NCI-H146 (cell line): ENCODE results near the gene ZMIZ1.
A peak's percentile ranks its signal among the peaks of the same experiment; 100 is the strongest.

ENCODE experiments used
- DNase-seq: peaks from one replicate; lab custom pipeline; 2025; lab: John Stamatoyannopoulos, UW

Gene ZMIZ1

DNA sequence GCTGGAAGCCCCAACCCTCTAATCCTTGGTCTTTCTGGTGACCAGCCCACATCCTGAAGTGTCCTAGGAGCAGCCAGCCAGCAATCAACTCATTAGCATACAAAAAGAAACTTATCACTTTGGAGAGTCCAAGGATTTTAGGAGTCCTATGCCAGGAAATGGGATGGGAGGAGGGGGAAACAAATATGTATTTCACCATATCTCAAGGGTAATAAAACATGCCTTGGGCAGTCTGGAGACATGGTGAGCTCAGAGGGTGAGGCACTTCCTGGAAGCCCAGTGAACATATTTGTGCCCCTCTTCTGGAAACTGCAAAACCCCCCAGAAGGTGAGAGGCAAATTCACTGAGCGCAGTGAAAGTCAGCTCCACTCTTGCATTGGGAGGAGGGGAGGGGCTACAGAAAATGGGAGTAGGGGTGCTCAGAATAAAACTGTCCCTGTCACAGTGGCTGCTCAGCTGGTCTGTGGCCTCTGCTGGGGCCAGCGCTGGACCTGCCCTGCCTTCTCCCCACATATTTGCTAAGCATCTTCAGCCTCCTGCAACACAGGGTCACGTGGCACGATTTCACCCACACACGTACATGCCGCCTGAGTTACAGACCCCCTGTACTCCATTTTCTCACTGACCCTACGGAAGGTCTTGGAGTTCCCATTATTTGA, 17.7 kb upstream of the ZMIZ1 start:
- no peak for DNase-seq

DNA sequence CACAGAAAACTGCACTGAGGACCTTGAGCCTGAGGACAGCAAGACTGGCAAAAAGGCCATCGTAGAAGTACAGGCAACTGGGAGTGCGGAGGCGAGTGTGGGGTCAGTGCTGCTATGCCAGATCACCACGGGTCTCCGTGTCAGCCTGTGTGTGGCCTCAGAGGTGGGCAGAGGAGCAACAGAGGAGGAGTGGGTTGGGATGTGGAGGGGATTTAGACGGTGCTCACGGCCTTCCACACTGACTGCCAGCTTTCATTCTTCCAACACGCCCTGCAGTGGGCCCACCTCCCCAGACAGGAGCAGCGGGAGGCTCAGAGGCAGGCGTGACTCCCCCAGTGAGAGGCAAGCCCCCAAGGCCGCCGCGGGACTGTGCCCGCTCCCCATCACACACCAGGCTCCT, 17.0 kb upstream of the ZMIZ1 start:
- DNase-seq = no peak

- peak; percentile 63 for DNase-seq
Observed at GRCh38 chr10:79052291-79053080, 16.3 kb upstream of the ZMIZ1 start.

DNA sequence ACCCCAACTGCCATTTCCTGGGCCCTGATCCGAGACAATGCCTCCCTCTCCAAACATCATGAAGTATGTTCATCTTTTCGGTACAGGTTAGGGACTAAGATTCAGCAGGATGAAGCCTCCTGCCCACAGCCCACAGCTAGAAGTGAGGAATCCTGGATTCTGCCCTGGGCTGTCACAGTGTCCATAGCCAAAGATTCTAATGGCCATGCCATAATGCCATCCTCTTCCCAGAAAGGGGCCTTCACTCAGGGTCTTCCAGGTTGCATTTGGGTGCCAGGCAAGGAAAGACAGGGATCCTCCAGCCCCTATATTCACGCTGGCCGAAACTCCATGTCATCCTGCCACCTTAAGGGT, 15.7 kb upstream of the ZMIZ1 start:
- DNase-seq = no peak

DNA sequence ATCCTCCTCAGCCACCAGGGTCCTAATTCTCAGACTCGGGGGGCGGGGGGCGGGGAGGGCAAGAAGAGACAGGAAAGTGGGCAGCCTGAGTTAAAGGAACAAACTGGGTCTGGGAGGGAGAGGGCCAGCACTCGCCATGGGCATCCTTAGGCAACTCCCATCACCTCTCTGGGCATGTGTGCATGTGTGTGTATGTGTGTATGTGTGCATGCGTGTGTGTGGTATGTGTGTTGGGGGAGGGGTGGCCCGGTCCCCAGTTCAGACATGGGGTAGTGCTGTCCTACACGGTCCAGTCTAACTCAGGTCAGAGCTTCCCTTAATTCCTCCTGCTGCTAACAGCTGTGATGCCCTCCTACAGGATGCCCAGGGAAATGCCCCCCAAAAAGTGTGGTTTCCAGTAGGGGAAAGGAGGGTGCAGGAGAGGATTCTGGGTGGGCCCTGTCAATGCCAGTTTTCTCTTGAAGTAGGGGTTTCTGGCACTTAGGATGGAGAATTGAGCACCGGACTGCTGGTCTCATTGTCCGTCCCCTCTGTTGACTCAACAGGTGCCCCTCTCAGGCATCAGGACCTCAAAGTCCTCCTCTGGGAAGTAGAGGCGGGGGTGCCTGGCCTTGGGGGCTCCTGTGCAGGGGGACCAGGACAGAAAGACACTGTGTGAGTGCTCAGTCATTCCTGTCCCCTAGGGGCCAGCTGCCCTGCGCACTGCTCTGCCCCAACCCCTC, 15.1 kb upstream of the ZMIZ1 start:
- no peak for DNase-seq

DNA sequence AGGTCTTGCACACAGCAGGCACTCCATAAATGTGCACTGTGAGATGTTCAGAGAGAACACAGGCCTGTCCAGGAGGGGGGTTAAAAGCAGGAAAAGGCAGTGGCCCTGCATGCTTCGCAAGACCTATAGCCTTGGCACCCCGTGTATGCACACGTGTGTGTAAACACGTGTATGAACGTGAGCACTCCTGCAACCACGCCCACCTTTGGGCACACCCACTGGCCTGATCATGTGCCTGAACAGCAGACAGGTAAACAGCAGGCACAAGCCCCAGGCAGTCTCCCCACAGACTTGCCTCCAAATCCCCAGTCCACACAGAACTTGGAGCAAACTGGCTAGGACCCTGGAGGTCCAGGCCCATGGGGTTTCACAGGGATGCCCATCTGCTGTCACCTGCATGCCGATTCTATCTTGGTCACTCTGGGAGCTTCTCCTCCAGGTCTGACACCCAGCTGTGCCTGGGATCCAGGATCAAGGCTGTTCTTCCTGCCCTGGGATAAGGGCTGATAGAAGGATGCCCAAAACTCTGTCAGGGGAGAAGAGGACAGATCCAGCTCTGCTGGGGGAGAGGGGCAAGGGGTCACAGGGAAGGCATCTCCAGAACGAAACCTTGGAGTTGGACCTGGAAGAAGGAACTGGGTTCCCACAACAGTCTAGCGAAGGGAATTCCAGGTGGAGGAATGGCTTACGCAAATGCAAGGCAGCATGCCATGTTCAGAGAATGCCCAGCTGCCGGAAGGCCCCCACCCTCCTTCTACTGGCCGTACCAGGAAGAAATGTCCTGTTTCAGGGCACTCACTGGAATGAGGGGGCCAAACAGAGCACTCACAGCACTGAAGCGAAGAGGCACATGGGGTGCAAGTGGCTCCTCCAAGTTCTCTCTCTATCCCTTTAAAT, 14.3 kb upstream of the ZMIZ1 start:
- DNase-seq = no peak

- DNase-seq = no peak
Observed at GRCh38 chr10:79055100-79055782, 13.5 kb upstream of the ZMIZ1 start.

- DNase-seq = no peak
Observed at GRCh38 chr10:79055892-79056291, 12.9 kb upstream of the ZMIZ1 start.

DNA sequence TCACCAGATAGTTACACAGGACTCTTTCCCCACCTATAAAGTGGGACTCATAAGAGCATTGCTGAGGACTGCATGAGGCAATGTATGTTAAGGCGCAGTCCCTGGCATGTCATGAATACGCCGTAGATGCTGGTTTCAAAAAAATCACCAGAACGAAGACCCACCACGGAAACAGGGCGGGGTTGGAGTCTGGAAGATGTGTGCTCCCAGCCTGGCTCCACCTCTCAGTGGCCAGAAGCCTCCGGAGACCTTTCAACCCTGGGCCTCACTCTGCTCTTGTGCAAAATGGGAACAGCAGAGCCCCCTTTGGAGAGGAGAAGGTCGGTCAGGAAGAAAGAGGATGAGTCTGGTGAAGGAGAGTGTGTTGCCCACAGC, 12.4 kb upstream of the ZMIZ1 start:
- DNase-seq = no peak

DNA sequence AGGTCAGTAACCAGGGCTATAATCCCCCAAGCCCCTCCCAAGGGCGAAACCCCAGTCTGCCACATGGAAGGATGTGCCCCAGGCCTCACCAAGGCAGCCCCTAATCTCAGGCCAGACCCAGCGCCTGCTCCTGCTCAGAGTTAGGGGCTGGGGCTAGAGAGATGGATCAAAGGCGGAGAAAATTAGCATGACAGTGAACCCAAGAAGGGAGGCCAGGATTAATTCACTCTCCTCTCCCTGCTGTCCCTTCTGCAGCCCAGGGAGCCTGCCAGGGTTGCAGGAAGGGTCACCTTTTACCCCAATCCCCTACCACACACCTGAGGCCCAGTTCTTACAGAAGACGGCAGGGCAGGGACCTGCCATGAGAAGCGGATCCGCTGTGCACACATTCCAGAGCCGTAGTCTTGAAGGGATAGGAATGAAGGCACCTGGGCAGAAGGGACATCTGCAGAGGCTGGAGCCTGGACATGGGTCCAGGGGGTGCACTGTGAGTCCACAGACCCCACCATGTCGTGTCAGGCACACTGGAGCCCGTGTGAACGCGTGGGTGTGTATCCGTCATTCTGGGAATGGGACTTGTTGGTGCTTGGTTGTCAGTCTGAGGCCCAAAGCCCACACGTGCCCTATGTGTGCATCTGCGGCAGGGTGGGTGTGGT, 11.9 kb upstream of the ZMIZ1 start:
- no peak for DNase-seq

- no peak for DNase-seq
Observed at GRCh38 chr10:79057481-79058275, 11.1 kb upstream of the ZMIZ1 start.

- peak; percentile 8 for DNase-seq
Observed at GRCh38 chr10:79058899-79059841, 9.6 kb upstream of the ZMIZ1 start.

DNA sequence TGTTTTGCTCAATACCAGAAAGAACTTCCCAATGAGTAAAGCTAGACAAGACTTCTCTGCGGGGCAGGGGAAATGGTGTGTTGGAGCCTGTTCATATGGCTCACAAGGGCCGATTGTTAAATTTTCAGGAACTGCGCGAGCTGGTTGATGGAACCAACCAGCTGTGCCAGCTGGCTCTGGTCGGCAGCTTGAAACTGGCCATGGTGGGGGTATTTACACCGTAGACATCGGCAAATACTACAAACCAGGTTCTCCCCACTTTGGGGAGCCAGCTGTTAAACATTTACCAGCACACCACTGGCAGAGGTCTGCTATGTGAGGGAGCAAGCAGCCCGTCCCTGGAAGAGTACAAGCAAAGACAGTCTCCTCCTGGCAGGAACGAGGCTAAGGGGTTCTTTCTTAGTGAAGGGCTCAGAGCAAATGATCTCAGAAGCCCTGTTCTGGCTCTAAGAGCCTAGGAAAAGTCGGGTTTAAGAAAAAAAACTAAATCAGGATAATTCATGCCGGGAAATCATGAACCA, 8.8 kb upstream of the ZMIZ1 start:
- no peak for DNase-seq

DNA sequence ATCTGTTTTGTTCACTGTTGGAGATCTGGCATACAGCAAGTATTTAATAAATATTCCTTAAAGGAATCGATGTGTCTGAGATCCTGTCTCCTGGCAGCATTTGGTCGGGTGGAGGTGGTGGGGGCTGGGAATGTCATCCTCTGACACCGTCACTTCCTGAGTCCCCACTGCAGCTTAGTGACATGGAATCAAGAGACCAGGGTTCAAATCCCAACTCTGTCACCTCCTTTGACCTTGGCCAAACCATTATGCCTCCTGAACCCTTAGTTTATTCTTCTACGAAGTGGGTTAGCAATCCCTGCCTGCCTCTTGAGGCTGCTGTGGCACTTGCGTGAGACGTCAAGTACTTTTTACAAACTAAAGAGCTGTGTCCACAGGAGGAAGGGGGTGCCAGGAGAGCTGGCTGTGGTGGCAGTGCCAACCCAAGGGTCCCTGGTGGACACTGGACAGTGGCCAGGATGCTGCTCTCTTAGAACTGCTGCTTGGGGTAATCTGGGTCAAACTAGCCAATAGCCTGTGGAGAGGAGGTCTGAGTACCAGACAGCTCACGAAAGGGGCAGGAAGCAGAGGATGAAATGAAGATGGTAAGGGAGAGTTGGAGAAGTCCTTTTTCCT, 8.0 kb upstream of the ZMIZ1 start:
- no peak for DNase-seq

GRCh38 chr10:79061441-79062315, 7.1 kb upstream of the ZMIZ1 start:
- no peak for DNase-seq

GRCh38 chr10:79063071-79063491, 5.7 kb upstream of the ZMIZ1 start:
- DNase-seq = no peak
